ENCODE data around the gene RAB22A. TPM values are rescaled to one million over a fixed set of nuclear protein-coding genes. Genes with fewer than 3 reads are reported as not detected.

The RAB22A gene
- 24.2 TPM for total RNA-seq
- long read RNA-seq, full-length matches to known transcripts = 43 of 55 reads
- long read RNA-seq, partial matches to known transcripts = 1 of 55 reads
- long read RNA-seq, other reads (novel, unspliced or antisense) = 11 of 55 reads

DNA sequence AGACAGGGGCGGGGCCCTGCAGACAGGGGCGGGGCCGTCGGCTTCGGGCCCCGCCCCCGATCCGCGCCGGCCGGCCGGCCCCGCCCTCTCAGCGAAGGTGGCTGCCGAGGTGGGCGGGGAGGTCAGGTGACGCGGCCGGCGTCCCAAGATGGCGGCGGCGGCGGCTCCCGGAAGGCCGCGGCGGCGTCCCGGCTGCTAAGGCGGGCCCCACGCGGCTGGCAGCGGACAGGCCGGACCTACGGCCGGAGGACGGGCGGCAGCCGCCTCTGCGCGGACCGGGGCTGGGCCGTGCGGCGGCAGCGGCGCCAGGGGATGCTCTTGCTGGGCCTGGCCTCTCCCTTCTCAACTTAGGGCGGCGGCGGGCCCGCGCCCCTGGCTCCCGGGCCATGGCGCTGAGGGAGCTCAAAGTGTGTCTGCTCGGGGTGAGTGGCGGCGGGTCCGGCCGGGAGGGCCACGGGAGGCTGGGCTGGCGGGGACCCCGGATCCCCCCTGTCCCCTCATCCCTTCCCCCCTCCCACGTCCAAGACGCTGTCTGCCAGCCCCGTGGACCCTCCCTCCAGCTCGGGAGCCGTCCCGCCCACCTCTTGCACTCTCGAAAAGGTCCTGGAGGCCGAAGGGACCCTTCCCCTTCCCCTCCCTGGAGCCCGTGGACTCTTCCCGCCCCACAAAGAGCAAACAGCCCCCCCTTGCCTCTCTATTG lies at the start of gene RAB22A:
Gene RAB22A, plus strand, starts transcription at position 125 of the 700 bp plus-strand sequence. Its CDS starts 262 bp downstream, at position 387.
- Histone ChIP-seq H3K4me1 (peaks cover 43% of the 10 kb centered on the region), H3K36me3 (peaks cover 33% of the 10 kb centered on the region), H3K4me3 (peak within 1 kb of the TSS; percentile 98), H3K9me3 (no peaks in the 10 kb centered on the region), H3K27ac (peak within 1 kb of the TSS; percentile 90), H3K27me3 (no peaks in the 10 kb centered on the region)
- intact Hi-C loops (cut with DNase I) = no loop called here
- ATAC-seq (peak; percentile 95), DNase-seq (peak; percentile 92)
- TF ChIP-seq, protein P1, sequence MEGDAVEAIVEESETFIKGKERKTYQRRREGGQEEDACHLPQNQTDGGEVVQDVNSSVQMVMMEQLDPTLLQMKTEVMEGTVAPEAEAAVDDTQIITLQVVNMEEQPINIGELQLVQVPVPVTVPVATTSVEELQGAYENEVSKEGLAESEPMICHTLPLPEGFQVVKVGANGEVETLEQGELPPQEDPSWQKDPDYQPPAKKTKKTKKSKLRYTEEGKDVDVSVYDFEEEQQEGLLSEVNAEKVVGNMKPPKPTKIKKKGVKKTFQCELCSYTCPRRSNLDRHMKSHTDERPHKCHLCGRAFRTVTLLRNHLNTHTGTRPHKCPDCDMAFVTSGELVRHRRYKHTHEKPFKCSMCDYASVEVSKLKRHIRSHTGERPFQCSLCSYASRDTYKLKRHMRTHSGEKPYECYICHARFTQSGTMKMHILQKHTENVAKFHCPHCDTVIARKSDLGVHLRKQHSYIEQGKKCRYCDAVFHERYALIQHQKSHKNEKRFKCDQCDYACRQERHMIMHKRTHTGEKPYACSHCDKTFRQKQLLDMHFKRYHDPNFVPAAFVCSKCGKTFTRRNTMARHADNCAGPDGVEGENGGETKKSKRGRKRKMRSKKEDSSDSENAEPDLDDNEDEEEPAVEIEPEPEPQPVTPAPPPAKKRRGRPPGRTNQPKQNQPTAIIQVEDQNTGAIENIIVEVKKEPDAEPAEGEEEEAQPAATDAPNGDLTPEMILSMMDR (IDR thresholded peaks at IDR 0.05) = no peak

DNA sequence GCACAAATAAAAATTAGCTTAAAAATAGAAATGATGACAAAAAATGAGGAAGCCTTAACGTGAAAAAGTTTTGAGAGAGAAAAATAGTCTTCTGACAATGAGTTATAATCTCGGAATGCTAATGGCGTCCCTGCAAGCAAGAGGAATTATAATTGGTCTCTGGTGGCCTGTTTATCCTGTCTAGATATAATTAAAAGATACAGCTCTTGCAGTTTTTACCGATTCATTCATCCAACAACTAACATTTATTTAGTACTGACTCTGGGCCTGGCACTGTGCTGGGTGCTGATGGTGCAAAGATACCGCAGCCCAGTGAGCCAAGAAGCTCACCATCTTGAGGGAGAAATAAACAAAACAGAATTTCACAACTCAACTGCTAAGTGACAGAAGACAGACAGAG lies 49.5 kb upstream of the RAB22A start:
- TF ChIP-seq, protein P1 (IDR thresholded peaks at IDR 0.05) = no peak
- Histone ChIP-seq H3K4me1 (no peaks in the 10 kb centered on the region), H3K36me3 (peaks cover 19% of the 10 kb centered on the region), H3K9me3 (no peaks in the 10 kb centered on the region), H3K27ac (no peak overlapping the region), H3K27me3 (no peaks in the 10 kb centered on the region), H3K4me3 (no peak overlapping the region)
- DNase-seq = no peak
- no peak for ATAC-seq
- intact Hi-C loops (cut with DNase I) = no loop called here

DNA sequence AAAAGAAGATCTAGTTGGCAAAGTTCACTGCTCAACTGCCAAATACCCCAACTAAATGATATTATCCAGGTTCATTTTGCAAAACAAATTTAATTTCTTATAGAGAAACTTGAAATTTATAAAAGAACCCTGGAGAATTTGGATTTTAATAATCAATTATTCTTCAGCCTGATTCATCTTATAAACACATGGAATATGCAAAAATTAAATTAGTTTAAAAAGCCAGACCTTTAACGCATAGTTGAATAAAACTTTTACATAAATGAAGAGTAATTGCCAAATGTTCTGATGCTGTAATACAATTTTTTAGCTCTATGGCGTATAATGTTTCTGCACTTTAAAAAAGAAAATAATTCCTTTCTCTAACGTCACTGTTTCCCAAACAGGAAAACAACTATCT lies 47.9 kb upstream of the RAB22A start:
- no peak for ATAC-seq
- Histone ChIP-seq H3K27ac (no peak overlapping the region), H3K36me3 (peaks cover 23% of the 10 kb centered on the region)

GRCh38 chr20:58264271-58264670 lies 45.2 kb upstream of the RAB22A start:
- H3K36me3 ChIP-seq = peaks cover 23% of the 10 kb centered on the region
- no peak for ATAC-seq
- no peak overlapping the region for H3K27ac ChIP-seq
- no peak for DNase-seq
- H3K27me3 ChIP-seq = no peaks in the 10 kb centered on the region
- no peaks in the 10 kb centered on the region for H3K9me3 ChIP-seq
- TF ChIP-seq, protein P1 (IDR thresholded peaks at IDR 0.05) = no peak
- no peak overlapping the region for H3K4me3 ChIP-seq
- no peaks in the 10 kb centered on the region for H3K4me1 ChIP-seq
- intact Hi-C loops (cut with DNase I) = no loop called here

More for the DNA sequence above, 47.9 kb upstream of the RAB22A start:
- Histone ChIP-seq H3K27me3 (no peaks in the 10 kb centered on the region), H3K4me1 (no peaks in the 10 kb centered on the region), H3K9me3 (no peaks in the 10 kb centered on the region), H3K4me3 (no peak overlapping the region)
- no peak for DNase-seq
- intact Hi-C loops (cut with DNase I) = no loop called here
- TF ChIP-seq, protein P1 (IDR thresholded peaks at IDR 0.05) = no peak

DNA sequence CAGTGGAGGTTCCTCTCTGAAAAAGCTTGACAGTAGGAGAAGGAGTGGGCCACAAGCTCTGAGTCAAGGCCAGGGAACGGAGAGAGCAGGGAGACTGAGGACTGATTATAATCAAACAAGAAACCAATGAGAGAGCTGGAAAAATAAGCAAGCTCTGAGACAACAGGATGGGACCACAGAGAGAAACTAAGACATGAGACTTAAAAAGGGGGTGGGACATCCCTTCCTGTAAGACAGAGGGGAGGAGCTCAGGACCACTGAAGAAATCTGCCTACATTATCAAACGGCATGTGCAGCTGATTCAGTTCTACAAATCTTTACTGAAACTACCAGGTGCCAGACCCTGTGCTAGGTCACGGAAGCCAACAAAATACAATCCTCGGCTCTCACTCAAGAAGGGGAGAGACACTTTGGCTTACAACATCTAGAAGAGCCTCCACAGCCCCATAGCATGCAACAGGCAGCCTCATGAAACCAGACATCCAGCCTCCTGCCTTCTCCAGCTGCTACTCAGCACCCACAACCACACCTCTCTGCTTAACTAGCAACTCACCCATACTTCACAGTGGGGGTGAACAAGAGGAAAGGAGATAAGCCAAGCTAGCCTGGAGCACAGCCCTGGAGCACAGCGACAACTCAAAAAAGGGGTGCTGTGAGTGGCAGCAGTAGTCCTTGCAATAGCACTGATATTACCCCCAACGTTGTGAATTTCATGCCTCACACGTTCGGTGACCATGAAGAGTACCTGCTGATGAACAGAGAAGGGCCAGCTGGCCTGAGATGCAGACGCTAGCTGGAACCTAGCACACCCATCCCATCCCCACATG lies 41.9 kb upstream of the RAB22A start:
- TF ChIP-seq, protein P1 (IDR thresholded peaks at IDR 0.05) = no peak
- peaks cover 46% of the 10 kb centered on the region for H3K36me3 ChIP-seq

More for the DNA sequence above, 41.9 kb upstream of the RAB22A start:
- no peaks in the 10 kb centered on the region for H3K4me1 ChIP-seq
- intact Hi-C loops (cut with DNase I) = no loop called here
- no peak overlapping the region for H3K4me3 ChIP-seq
- DNase-seq (no peak), ATAC-seq (peak; percentile 71)
- H3K27ac ChIP-seq = no peak overlapping the region
- H3K27me3 ChIP-seq = no peaks in the 10 kb centered on the region
- no peaks in the 10 kb centered on the region for H3K9me3 ChIP-seq

Measured in upper lobe of right lung (tissue), 1 donor.